SH-SY5Y (cell line): ENCODE data around the gene CTIF.

ENCODE experiments used
- GATA2 ChIP-seq: IDR thresholded peaks from 2 replicates; pipeline ENCODE4 v1.6.1; 2011; ENCODE audit warnings: mild to moderate bottlenecking, low read depth, low read length
- GATA3 ChIP-seq: IDR thresholded peaks from 2 replicates; pipeline ENCODE4 v1.6.1; 2011; ENCODE audit warnings: low read depth, mild to moderate bottlenecking, low read length, moderate library complexity

DNA sequence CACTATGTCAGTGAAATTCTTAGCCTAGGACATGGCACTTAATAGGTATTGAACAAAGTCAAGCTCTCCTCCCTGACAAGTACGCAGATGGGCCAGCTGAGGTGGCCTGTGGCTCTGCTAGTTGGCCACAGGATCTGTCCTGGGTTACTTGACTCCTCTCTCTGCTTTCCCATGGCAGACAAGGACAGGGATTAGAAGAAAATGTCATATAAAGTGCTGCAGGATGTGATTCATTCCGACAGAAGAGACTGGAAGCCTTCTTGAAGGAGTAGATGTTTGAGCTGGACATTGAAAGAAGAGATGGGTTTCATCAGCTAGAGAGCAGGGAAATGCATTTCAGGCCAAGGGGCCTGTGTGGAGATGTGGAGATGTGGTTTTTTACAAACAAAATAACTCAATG, 365.3 kb downstream of the CTIF start:
- TF ChIP-seq GATA2: no peak
- no peak for TF ChIP-seq GATA3
